OCI-LY7 (cell line): ENCODE data around the gene SSTR5. TPM values are rescaled to one million over a fixed set of nuclear protein-coding genes. Genes with fewer than 3 reads are reported as not detected.

Source experiments
- BruUV-seq: library from RNA; stranded (reverse); fragments of 400-500 nt; replicated peaks from 2 replicates; lab custom pipeline; 2021; lab: Mats Ljungman, UMichigan
- CTCF ChIA-PET: fragments of 300-600 bp; sonication (Branson Sonifier 250); formaldehyde crosslinking; loops from one replicate; lab custom pipeline; 2022; ENCODE audit warnings: antibody characterized with exemption; ENCODE audit not compliant: unreplicated experiment; lab: Charles Lee
- POLR2A ChIA-PET: fragments of 300-600 bp; sonication (Branson Sonifier 250); formaldehyde crosslinking; loops from one replicate; lab custom pipeline; 2022; ENCODE audit warnings: antibody characterized with exemption; lab: Charles Lee
- DNase-seq: peaks from one replicate; pipeline ENCODE4 v3.0.0-alpha.2; 2015; ENCODE audit warnings: low spot score
- H2AFZ ChIP-seq: fragments of 200-600 bp; sonication (generic), shearing (Covaris generic); 2 replicates; pipeline ENCODE4 v1.6.1; 2014; ENCODE audit warnings: mild to moderate bottlenecking, antibody characterized with exemption, low read length, moderate library complexity
- H3K27ac ChIP-seq: fragments of 200-600 bp; sonication (generic); 2 replicates; pipeline ENCODE4 v1.5.1; 2014; ENCODE audit warnings: mixed run types, low read depth, mild to moderate bottlenecking, moderate library complexity, low read length, inconsistent platforms; ENCODE audit not compliant: poor library complexity, severe bottlenecking
- H3K36me3 ChIP-seq: fragments of 200-600 bp; sonication (generic); 2 replicates; pipeline ENCODE4 v1.6.1; 2014; ENCODE audit warnings: mild to moderate bottlenecking, antibody characterized with exemption, low read length, moderate library complexity, mixed read lengths; ENCODE audit not compliant: insufficient read depth
- H3K4me1 ChIP-seq: fragments of 200-600 bp; sonication (generic); 2 replicates; pipeline ENCODE4 v1.5.1; 2014; ENCODE audit warnings: mild to moderate bottlenecking, low read length; ENCODE audit not compliant: insufficient read depth, poor library complexity, severe bottlenecking
- H3K4me2 ChIP-seq: fragments of 200-600 bp; sonication (generic); 2 replicates; pipeline ENCODE4 v1.6.1; 2014; ENCODE audit warnings: mild to moderate bottlenecking, low read length
- H3K4me3 ChIP-seq: fragments of 200-600 bp; sonication (generic); 2 replicates; pipeline ENCODE4 v1.5.1; 2014; ENCODE audit warnings: mild to moderate bottlenecking, low read depth, low read length; ENCODE audit not compliant: poor library complexity, severe bottlenecking
- H3K79me2 ChIP-seq: fragments of 200-600 bp; sonication (generic); 2 replicates; pipeline ENCODE4 v1.6.1; 2016; ENCODE audit warnings: low read depth, mild to moderate bottlenecking, low read length, moderate library complexity, mixed read lengths; ENCODE audit not compliant: insufficient read depth
- H3K9me2 ChIP-seq: fragments of 200-600 bp; sonication (generic); 2 replicates; pipeline ENCODE4 v1.6.1; 2016; ENCODE audit warnings: mild to moderate bottlenecking, low read length, mixed read lengths; ENCODE audit not compliant: insufficient read depth
- H3K9me3 ChIP-seq: fragments of 200-600 bp; sonication (generic); 2 replicates; pipeline ENCODE4 v1.6.1; 2014; ENCODE audit warnings: mild to moderate bottlenecking, mixed run types, low read length, mixed read lengths
- H4K20me1 ChIP-seq: fragments of 200-600 bp; sonication (generic); 2 replicates; pipeline ENCODE4 v1.6.1; 2014; ENCODE audit warnings: mild to moderate bottlenecking, antibody characterized with exemption, low read length, moderate library complexity, mixed read lengths; ENCODE audit not compliant: insufficient read depth
- EZH2phosphoT487 ChIP-seq: fragments of 200-600 bp; sonication (generic); IDR thresholded peaks from 2 replicates; pipeline ENCODE4 v1.6.1; 2018; ENCODE audit warnings: low read depth, borderline replicate concordance, mild to moderate bottlenecking, mixed run types, antibody characterized with exemption, low read length, moderate library complexity, mixed read lengths
- intact Hi-C: fragments of 100-400 bp; cut with micrococcal nuclease; formaldehyde crosslinking; loops from one replicate; pipeline ENCODE4 v1.10.0; 2022; ENCODE audit not compliant: unreplicated experiment
- total RNA-seq, 2 experiments: library from RNA; depleted of rRNA in 1 of 2; stranded (reverse); fragments of >200 nt in 1 of 2; shearing (Covaris generic) in 1 of 2; gene quantifications; 2 replicates each; pipeline ENCODE4 v1.2.3, GENCODE V29; 2014 to 2022
- TF ChIP-seq, protein P1 (sequence below): fragments of 200-600 bp; sonication (generic); conservative IDR thresholded peaks from 2 replicates; pipeline ENCODE4 v1.5.1; 2014; ENCODE audit warnings: mild to moderate bottlenecking, antibody characterized with exemption, low read length, moderate library complexity, mixed read lengths

SSTR5 gene
- total RNA-seq, 2 experiments from 2014 or later, result not detected

DNA sequence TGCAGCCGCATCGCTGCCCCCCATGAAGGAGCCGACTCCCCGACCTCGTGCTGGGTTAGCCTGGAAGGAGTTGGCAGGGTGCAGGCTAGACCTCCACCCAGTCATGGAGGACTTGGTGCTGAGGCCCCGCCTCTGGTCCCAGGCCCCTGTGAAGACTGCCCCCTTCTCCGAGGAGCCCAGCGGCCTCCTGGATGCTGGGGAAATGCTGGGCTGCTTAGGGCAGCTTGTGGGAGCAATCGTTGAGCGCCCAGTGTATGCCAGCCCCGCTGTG is 1.8 kb downstream of the SSTR5 start:
- H3K4me2 ChIP-seq, result no peak overlapping the region
- TF ChIP-seq, protein P1, sequence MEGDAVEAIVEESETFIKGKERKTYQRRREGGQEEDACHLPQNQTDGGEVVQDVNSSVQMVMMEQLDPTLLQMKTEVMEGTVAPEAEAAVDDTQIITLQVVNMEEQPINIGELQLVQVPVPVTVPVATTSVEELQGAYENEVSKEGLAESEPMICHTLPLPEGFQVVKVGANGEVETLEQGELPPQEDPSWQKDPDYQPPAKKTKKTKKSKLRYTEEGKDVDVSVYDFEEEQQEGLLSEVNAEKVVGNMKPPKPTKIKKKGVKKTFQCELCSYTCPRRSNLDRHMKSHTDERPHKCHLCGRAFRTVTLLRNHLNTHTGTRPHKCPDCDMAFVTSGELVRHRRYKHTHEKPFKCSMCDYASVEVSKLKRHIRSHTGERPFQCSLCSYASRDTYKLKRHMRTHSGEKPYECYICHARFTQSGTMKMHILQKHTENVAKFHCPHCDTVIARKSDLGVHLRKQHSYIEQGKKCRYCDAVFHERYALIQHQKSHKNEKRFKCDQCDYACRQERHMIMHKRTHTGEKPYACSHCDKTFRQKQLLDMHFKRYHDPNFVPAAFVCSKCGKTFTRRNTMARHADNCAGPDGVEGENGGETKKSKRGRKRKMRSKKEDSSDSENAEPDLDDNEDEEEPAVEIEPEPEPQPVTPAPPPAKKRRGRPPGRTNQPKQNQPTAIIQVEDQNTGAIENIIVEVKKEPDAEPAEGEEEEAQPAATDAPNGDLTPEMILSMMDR, result no peak
- TF ChIP-seq EZH2phosphoT487, result no peak
- no peaks in the 10 kb centered on the region for H3K9me2 ChIP-seq
- ChIA-PET CTCF (no interaction called here), POLR2A (no interaction called here)
- intact Hi-C loops, result no loop called here
- no peak overlapping the region for H2AFZ ChIP-seq
- BruUV-seq, result no TSS peak
- H3K27ac ChIP-seq, result no peak overlapping the region
- H3K4me1 ChIP-seq, result no peaks in the 10 kb centered on the region
- H3K9me3 ChIP-seq, result no peaks in the 10 kb centered on the region
- no peaks in the 10 kb centered on the region for H3K36me3 ChIP-seq
- H3K79me2 ChIP-seq, result no peaks in the 10 kb centered on the region
- no peak for DNase-seq
- no peak overlapping the region for H3K4me3 ChIP-seq
- no peaks in the 10 kb centered on the region for H4K20me1 ChIP-seq

GRCh38 chr16:1075546-1075945 is 3.0 kb downstream of the SSTR5 start:
- POLR2A ChIA-PET, result no interaction called here
- Histone ChIP-seq H2AFZ (no peak overlapping the region), H3K27ac (no peak overlapping the region), H3K79me2 (no peaks in the 10 kb centered on the region), H3K4me3 (no peak overlapping the region), H3K4me2 (no peak overlapping the region), H3K9me3 (no peaks in the 10 kb centered on the region), H3K4me1 (no peaks in the 10 kb centered on the region), H4K20me1 (no peaks in the 10 kb centered on the region), H3K36me3 (no peaks in the 10 kb centered on the region), H3K9me2 (no peaks in the 10 kb centered on the region)
- CTCF ChIA-PET, result no interaction called here
- intact Hi-C loops, result no loop called here
- TF ChIP-seq, protein P1, result no peak
- TF ChIP-seq EZH2phosphoT487, result no peak
- BruUV-seq, result no TSS peak
- no peak for DNase-seq

GRCh38 chr16:1076801-1077576 is 4.4 kb downstream of the SSTR5 start:
- intact Hi-C loops, result no loop called here
- H2AFZ ChIP-seq, result no peak overlapping the region
- ChIA-PET CTCF (no interaction called here), POLR2A (no interaction called here)
- no peaks in the 10 kb centered on the region for H3K9me2 ChIP-seq
- no peak overlapping the region for H3K4me2 ChIP-seq
- H3K36me3 ChIP-seq, result no peaks in the 10 kb centered on the region
- H3K27ac ChIP-seq, result no peak overlapping the region
- TF ChIP-seq, protein P1, result no peak
- no peak for TF ChIP-seq EZH2phosphoT487
- H3K4me3 ChIP-seq, result no peak overlapping the region
- BruUV-seq, result no TSS peak
- DNase-seq, result no peak
- no peaks in the 10 kb centered on the region for H3K79me2 ChIP-seq
- H3K9me3 ChIP-seq, result no peaks in the 10 kb centered on the region
- H3K4me1 ChIP-seq, result no peaks in the 10 kb centered on the region
- H4K20me1 ChIP-seq, result no peaks in the 10 kb centered on the region
